Smooth muscle cell (in vitro differentiated cells): ENCODE measurements around the gene PDE7B. TPM values are rescaled to one million over a fixed set of nuclear protein-coding genes. Genes with fewer than 3 reads are reported as not detected.

Experiments used
- DNase-seq: peaks from one replicate; lab custom pipeline; 2025; ENCODE audit not compliant: unreplicated experiment; lab: John Stamatoyannopoulos, UW
- H2AFZ ChIP-seq: fragments of 200-600 bp; sonication (generic); 2 replicates; pipeline ENCODE4 v1.6.0; 2016; ENCODE audit warnings: antibody characterized with exemption, low read depth, mild to moderate bottlenecking
- H3F3A ChIP-seq: fragments of 200-600 bp; sonication (generic); 2 replicates; pipeline ENCODE4 v1.6.0; 2017; ENCODE audit warnings: antibody characterized with exemption, low read depth
- H3K27ac ChIP-seq: fragments of 200-600 bp; sonication (generic); 2 replicates; pipeline ENCODE4 v1.5.1; 2016; ENCODE audit warnings: low read depth, mild to moderate bottlenecking
- H3K27me3 ChIP-seq: fragments of 200-600 bp; sonication (generic); 2 replicates; pipeline ENCODE4 v1.6.1; 2016; ENCODE audit warnings: low read depth, mild to moderate bottlenecking
- H3K36me3 ChIP-seq: fragments of 200-600 bp; sonication (generic); 2 replicates; pipeline ENCODE4 v1.5.1; 2016; ENCODE audit warnings: low read depth
- H3K4me1 ChIP-seq: fragments of 200-600 bp; sonication (generic); 2 replicates; pipeline ENCODE4 v1.5.1; 2016; ENCODE audit warnings: low read depth
- H3K4me2 ChIP-seq: fragments of 200-600 bp; sonication (generic); 2 replicates; pipeline ENCODE4 v1.6.0; 2016; ENCODE audit warnings: mild to moderate bottlenecking
- H3K4me3 ChIP-seq: fragments of 200-600 bp; sonication (generic); 2 replicates; pipeline ENCODE4 v1.5.1; 2016; ENCODE audit warnings: mild to moderate bottlenecking
- H3K79me2 ChIP-seq: fragments of 200-600 bp; sonication (generic); 2 replicates; pipeline ENCODE4 v1.6.0; 2016; ENCODE audit warnings: low read depth, mild to moderate bottlenecking
- H3K9ac ChIP-seq: fragments of 200-600 bp; sonication (generic); 2 replicates; pipeline ENCODE4 v1.6.0; 2016; ENCODE audit warnings: low read depth
- H3K9me3 ChIP-seq: fragments of 200-600 bp; sonication (generic); replicated peaks from 2 replicates; pipeline ENCODE4 v1.5.1; 2016; ENCODE audit warnings: low read depth
- H4K20me1 ChIP-seq: fragments of 200-600 bp; sonication (generic); 2 replicates; pipeline ENCODE4 v1.6.0; 2016; ENCODE audit warnings: low read depth
- WGBS: methylation state at CpG from one replicate; pipeline ENCODE4 v1.1.7; 2016; ENCODE audit warnings: low lambda C conversion rate; 5-methylcytosine and 5-hydroxymethylcytosine counted together
- polyA plus RNA-seq: library from polyadenylated mRNA; unstranded; fragments of >200 nt; fragmentation: Nextera tagmentation; extraction: Ambion mirVana; gene quantifications from 2 replicates; pipeline ENCODE4 v1.2.1, GENCODE V29; 2016
- total RNA-seq: library from RNA; depleted of rRNA; stranded (reverse); fragments of >200 nt; gene quantifications from 2 replicates; pipeline ENCODE4 v1.2.3, GENCODE V29; 2014
- TF ChIP-seq, protein P1 (sequence below): fragments of 200-600 bp; sonication (generic); IDR thresholded peaks from 2 replicates; pipeline ENCODE4 v1.5.1; 2017; ENCODE audit warnings: borderline replicate concordance, mild to moderate bottlenecking, antibody characterized with exemption; ENCODE audit not compliant: insufficient read depth, poor library complexity, severe bottlenecking

Gene PDE7B
- total and polyA plus RNA-seq, 2 experiments from 2014 or later: 23.5 to 36.9 TPM

DNA sequence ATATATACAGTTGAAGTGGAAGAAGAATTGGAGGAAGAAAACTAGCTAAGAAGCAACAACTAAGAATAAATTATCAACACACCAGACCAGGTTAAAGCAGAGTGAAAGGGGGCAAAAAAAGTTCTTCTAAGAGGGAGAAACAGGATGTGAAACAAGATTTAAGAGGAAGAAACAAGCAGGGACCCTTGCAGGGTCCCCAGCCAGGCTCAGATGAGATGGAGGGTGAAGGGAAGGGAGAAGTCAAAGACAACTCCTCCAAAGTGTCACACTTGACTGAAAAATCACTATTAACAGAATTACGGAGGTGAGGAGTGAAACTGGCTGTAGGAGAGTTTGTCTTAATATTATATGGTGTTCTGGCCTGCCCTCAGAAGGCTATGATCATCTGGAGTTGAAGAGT lies 333.2 kb downstream of the PDE7B start:
- H3K27ac ChIP-seq: no peak overlapping the region
- no peak overlapping the region for H2AFZ ChIP-seq
- no peaks in the 10 kb centered on the region for H3K27me3 ChIP-seq
- H3F3A ChIP-seq: peaks cover 29% of the 10 kb centered on the region
- 94% methylated on average over 1 of the region's 1 CpG for WGBS
- no peaks in the 10 kb centered on the region for H3K79me2 ChIP-seq
- TF ChIP-seq, protein P1, sequence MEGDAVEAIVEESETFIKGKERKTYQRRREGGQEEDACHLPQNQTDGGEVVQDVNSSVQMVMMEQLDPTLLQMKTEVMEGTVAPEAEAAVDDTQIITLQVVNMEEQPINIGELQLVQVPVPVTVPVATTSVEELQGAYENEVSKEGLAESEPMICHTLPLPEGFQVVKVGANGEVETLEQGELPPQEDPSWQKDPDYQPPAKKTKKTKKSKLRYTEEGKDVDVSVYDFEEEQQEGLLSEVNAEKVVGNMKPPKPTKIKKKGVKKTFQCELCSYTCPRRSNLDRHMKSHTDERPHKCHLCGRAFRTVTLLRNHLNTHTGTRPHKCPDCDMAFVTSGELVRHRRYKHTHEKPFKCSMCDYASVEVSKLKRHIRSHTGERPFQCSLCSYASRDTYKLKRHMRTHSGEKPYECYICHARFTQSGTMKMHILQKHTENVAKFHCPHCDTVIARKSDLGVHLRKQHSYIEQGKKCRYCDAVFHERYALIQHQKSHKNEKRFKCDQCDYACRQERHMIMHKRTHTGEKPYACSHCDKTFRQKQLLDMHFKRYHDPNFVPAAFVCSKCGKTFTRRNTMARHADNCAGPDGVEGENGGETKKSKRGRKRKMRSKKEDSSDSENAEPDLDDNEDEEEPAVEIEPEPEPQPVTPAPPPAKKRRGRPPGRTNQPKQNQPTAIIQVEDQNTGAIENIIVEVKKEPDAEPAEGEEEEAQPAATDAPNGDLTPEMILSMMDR: no peak
- no peak overlapping the region for H3K4me3 ChIP-seq
- no peak overlapping the region for H3K4me2 ChIP-seq
- no peaks in the 10 kb centered on the region for H4K20me1 ChIP-seq
- H3K9ac ChIP-seq: no peak overlapping the region
- no peak for DNase-seq
- no peaks in the 10 kb centered on the region for H3K9me3 ChIP-seq
- peaks cover 14% of the 10 kb centered on the region for H3K36me3 ChIP-seq
- H3K4me1 ChIP-seq: peaks cover 14% of the 10 kb centered on the region

DNA sequence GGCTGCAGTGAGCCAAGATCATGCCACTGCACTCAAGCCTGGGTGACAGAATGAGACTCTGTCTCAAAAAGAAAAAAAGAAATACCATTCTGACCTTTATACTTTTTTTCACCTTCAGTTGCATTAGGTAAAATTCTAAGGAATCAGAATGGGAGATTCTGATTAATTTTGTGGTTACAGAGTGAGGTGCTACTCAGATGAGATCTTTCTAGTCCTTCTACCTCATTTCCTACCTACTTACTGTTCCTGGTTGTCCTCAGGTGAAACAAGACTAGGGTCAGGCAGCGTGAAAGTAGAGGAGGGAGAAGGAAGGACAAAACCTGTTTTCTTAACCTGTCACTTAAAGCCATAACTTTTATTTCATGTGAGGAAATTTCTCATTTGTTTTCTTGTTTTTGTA lies 334.9 kb downstream of the PDE7B start:
- peaks cover 14% of the 10 kb centered on the region for H3K36me3 ChIP-seq
- 90% methylated on average over 1 of the region's 1 CpG for WGBS

DNA sequence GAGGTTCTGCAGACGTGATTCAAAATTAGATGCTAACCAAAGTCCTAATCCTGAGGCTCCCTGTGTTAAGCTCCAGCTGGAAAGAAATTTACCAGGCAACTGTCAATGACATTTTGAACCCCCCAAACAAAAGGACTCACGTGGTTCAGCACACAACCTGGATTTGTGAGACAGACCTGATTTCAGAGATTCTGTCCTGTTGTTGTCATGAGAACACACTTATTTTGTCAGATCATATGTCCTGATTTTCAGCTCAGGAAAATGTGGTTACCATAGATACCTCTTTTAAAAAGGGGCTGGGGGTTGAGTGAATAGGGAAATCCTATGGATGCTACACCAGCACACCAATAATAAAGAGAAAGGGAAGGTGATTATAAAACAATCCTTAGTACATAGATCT lies 337.0 kb downstream of the PDE7B start:
- H2AFZ ChIP-seq: no peak overlapping the region
- H3K4me1 ChIP-seq: peaks cover 14% of the 10 kb centered on the region
- WGBS: 23% methylated on average over 2 of the region's 2 CpGs
- DNase-seq: no peak
- no peaks in the 10 kb centered on the region for H3K9me3 ChIP-seq
- H3K36me3 ChIP-seq: peaks cover 4% of the 10 kb centered on the region
- H3K9ac ChIP-seq: no peak overlapping the region
- TF ChIP-seq, protein P1: no peak
- no peak overlapping the region for H3K4me3 ChIP-seq
- H3K27me3 ChIP-seq: no peaks in the 10 kb centered on the region
- H3K79me2 ChIP-seq: no peaks in the 10 kb centered on the region
- H3K27ac ChIP-seq: peak overlapping the region; percentile 71
- H3K4me2 ChIP-seq: peak overlapping the region; percentile 5
- peaks cover 29% of the 10 kb centered on the region for H3F3A ChIP-seq
- no peaks in the 10 kb centered on the region for H4K20me1 ChIP-seq

More for the DNA sequence above, 334.9 kb downstream of the PDE7B start:
- Histone ChIP-seq H2AFZ (no peak overlapping the region), H3F3A (peaks cover 29% of the 10 kb centered on the region), H3K4me1 (peaks cover 14% of the 10 kb centered on the region), H3K27me3 (no peaks in the 10 kb centered on the region), H4K20me1 (no peaks in the 10 kb centered on the region), H3K4me2 (no peak overlapping the region), H3K4me3 (no peak overlapping the region), H3K79me2 (no peaks in the 10 kb centered on the region), H3K9ac (no peak overlapping the region), H3K9me3 (no peaks in the 10 kb centered on the region), H3K27ac (no peak overlapping the region)
- TF ChIP-seq, protein P1: no peak
- no peak for DNase-seq

DNA sequence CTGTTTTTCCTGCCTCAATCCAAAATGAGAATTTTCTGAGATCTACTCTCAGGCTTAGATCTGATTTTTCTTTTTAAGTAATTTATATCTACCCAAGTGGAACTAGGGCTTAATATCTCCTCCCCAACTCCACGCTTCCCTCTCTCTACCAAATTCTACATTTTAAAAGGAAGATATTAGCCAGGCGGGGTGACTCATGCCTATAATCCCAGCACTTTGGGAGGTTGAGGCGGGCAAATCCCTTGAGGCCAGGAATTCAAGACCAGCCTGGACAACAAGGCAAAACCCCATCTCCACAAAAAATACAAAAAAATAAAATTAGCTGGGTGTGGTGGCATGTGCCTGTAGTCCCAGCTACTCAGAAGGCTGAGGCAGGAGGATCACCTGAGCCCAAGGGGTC lies 337.6 kb downstream of the PDE7B start:
- no peaks in the 10 kb centered on the region for H3K9me3 ChIP-seq
- H3K27ac ChIP-seq: peak overlapping the region; percentile 71
- no peak overlapping the region for H3K4me3 ChIP-seq
- H3K79me2 ChIP-seq: no peaks in the 10 kb centered on the region
- WGBS: 3% methylated on average over 3 of the region's 3 CpGs
- H4K20me1 ChIP-seq: no peaks in the 10 kb centered on the region
- H2AFZ ChIP-seq: no peak overlapping the region
- TF ChIP-seq, protein P1: no peak
- H3K27me3 ChIP-seq: no peaks in the 10 kb centered on the region
- no peak for DNase-seq
- H3K9ac ChIP-seq: no peak overlapping the region
- peaks cover 14% of the 10 kb centered on the region for H3K4me1 ChIP-seq
- peaks cover 29% of the 10 kb centered on the region for H3F3A ChIP-seq
- H3K4me2 ChIP-seq: peak overlapping the region; percentile 5
- peaks cover 4% of the 10 kb centered on the region for H3K36me3 ChIP-seq
